ENCODE data around the gene EEIG2. TPM values are rescaled to one million over a fixed set of nuclear protein-coding genes. Genes with fewer than 3 reads are reported as not detected.
"Not testable (repeated sequence)": the region's sequence is repeated elsewhere in the genome, so short reads cannot be mapped to it uniquely, and the experiment has no call there.

EEIG2 gene
- total RNA-seq, 2 donors from 2014 or later: 31.1 to 35.8 TPM

DNA sequence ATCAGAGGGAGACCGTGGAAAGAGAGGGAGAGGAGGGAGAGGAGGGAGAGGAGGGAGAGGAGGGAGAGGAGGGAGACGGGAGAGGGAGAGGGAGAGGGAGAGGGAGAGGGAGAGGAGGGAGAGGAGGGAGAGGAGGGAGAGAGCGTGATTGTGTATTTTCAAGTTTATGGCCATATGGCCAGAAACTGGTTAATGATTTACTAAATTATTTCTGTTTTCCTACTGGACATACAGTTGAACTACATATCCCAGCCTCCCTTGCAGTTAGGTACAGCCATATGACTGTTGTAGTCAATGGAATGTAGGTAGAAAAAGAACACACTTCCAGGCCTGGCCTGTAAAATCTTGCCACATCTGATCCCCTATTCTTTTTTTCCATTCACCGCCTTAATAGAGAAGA is 23.1 kb upstream of the EEIG2 start:
- DNase-seq; intact Hi-C loops (cut with DNase I, micrococcal nuclease): not testable (repeated sequence)
- ATAC-seq: peak; percentile 94

DNA sequence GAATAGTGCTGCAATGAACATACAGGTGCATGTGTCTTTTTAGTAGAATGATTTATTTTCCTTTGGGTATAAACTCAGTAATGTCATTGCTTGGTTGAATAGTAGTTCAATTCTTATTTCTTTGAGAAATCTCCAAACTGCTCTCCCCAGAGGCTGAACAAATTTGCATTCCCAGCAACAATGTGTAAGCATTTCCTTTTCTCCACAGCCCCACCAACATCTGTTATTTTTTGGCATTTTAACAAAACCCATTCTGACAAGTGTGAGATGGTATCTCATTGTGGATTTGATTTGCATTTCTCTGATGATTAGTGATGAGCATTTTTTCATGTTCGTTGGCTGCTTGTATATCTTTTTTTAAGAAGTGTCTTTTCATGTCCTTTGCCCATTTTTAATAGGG is 21.9 kb upstream of the EEIG2 start:
- DNase-seq: no peak

DNA sequence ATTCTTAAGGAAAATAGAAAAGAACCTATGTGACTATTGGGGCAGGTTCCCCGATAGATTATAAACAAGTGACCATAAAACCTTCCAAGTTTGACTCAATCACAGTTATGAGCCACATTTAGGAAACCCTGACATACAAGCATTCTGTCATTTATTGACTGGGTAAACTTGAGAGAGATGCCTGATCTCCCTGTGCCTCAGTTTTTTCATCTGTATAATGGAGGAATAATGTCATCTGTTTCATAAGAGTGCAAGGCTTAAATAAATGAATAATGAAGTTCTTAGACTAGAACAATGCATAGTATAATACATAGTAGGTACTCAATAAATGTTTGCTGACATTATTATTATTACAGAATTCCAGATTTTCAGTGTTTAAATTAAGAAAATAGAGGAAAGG is 18.9 kb upstream of the EEIG2 start:
- intact Hi-C loops (cut with DNase I, micrococcal nuclease): no loop called here
- ATAC-seq (no peak), DNase-seq (no peak)

More for the DNA sequence above, 21.9 kb upstream of the EEIG2 start:
- ATAC-seq: no peak
- intact Hi-C loops (cut with DNase I, micrococcal nuclease): no loop called here

DNA sequence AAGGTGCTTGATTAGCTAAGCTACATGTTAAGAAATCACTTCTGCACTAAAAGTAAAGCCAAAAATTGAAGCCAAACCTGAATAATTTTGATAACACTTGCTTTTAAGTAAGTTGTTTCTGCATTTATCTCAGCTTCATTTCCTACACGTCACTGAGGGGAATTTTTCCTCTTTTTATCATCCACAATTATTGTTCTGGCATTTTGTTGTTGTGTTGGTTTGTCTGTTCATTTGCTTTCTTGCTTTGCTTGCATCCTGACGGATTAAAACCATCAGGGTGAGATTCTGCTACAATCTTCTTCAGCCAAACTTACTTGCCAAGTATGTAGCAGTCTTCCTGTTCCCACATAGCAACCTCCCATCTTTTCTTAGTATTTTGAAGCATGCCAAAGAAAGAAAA is 18.0 kb upstream of the EEIG2 start:
- DNase-seq (no peak), ATAC-seq (no peak)
- intact Hi-C loops (cut with DNase I, micrococcal nuclease): no loop called here

DNA sequence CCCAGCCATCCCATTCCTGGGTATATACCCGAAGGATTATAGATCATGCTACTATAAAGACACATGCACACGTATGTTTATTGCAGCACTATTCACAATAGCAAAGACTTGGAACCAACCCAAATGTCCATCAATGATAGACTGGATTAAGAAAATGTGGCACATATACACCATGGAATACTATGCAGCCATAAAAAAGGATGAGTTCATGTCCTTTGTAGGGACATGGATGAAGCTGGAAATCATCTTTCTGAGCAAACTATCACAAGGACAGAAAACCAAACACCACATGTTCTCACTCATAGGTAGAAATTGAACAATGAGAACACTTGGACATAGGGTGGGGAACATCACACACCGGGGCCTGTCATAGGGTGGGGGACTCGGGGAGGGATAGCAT is 12.4 kb upstream of the EEIG2 start:
- DNase-seq; ATAC-seq; intact Hi-C loops (cut with DNase I, micrococcal nuclease): not testable (repeated sequence)

DNA sequence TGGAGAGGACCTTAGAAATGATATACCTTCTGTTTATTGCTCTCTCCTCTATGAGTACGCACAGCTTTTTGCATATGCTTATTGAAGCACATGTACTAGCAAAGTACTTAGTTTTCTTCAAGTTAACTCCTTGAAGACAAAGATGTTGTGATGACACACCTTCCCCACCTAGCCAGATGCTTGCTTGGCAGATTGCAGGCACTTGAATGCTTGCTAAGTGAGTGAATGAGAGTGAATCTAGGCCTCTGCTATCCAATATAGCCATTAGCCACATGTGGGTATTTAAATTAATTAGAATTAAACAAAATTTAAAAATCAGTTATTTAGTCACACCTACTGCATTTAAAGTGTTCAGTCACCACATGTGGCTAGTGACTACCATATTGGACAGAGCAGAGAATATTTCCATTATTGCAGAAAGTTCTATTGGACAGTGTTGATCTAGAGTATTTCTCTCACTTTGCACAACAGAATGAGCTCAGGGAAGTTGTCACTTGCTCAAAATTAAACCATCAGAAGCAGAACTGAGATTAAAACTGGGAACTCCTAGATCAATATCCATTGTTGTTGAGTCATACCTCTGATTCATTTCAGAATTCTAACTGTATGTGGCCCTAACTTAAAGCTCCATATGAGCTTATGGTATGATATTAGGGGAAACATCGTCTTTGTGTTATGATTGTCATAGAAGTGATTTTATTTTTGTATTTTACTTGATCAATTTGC is 8.6 kb upstream of the EEIG2 start:
- DNase-seq: no peak
- intact Hi-C loops (cut with DNase I, micrococcal nuclease): no loop called here
- no peak for ATAC-seq

DNA sequence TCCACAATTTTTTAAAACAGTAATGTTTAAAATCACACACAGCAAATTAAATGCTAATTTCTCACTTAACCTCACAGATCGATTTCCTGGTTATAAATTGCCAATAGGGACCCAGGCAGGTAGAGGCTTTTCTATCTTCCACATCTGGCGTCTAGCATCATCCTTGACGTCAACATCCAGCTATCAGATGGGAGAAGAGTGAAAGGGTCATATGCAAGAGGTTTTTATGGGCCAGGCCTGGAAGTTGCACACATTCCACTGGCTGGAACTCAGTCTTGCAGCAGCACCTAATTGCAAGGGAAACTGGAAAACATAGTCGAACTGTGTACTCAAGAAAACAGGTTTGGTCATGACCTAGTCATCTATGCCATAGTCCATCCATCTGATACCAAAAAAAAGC is 6.0 kb upstream of the EEIG2 start:
- ATAC-seq: no peak
- intact Hi-C loops (cut with DNase I, micrococcal nuclease): no loop called here
- no peak for DNase-seq

DNA sequence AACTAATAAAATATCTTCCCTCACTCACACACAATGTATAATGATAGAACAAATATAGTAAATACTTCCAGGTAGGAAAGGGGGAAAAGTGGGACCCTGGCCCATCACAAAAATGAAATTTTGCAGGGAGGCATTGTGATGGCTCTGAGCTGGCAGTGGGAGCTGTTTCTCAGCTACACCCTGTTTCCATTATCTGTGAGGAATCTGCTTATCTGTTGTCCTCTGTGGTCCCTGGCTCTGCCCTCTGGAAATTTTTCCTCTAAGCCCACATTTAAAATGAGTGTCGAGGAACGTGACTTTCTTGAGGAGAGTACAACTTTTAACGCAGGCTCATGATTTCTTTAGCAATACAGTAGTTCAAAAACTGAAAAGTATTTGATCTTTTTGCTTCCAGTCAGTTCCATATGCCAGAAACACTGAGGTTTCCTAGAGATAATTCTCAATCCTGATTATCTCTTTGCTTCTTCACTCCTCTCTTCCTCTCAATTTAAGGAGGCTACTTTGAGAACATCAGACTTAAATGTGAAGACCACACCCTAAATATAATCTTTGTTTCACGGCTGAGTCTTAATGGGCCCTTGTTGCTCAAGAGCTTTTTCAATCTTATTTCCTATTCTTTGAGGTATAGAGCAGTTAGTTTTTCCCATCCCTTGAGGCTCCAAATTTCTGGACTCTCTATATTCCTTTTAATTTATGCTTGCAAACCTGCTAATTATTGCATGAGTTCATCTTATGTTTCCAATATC is 5.0 kb upstream of the EEIG2 start:
- intact Hi-C loops (cut with DNase I, micrococcal nuclease): no loop called here
- no peak for DNase-seq
- no peak for ATAC-seq

DNA sequence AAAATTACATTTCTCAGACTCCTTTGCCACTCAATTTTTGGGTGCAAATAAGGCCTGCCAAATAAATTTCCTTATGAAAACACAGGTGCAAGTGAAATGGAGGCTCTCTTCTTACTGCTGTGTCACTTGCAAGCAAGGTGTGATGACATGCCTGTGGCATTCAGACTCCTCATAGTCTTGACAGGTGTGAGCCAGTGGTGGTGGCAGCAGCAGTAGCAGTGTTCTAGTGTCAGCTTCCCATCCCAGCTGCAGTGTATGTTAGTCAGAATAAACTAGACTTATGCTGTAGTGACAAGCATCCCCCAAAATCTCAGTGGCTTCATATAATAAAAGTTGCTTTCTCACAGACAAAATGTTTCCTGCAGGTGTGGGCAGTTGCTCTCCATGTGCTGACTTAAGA is 3.8 kb upstream of the EEIG2 start:
- intact Hi-C loops (cut with DNase I, micrococcal nuclease): no loop called here
- no peak for DNase-seq
- no peak for ATAC-seq

DNA sequence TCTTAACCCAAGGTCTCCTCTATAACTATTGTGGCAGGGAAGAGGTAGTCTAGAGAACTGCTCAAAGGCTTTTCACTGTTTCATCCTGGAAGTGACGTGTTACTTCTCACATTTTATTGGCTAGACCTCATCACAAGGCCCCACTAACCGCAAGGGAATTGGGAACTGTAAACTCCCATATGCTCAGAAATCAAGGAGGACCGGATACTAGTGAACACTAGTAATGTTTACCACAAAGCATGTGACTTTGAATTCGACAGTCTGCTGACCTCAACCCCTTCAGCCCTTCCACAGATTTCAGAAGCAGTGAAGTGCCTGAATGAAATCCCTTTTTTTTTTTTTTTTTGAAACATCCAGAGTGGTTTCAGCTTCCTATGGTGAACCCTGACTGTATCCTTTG is 3.4 kb upstream of the EEIG2 start:
- DNase-seq (no peak), ATAC-seq (no peak)
- intact Hi-C loops (cut with DNase I, micrococcal nuclease): no loop called here

DNA sequence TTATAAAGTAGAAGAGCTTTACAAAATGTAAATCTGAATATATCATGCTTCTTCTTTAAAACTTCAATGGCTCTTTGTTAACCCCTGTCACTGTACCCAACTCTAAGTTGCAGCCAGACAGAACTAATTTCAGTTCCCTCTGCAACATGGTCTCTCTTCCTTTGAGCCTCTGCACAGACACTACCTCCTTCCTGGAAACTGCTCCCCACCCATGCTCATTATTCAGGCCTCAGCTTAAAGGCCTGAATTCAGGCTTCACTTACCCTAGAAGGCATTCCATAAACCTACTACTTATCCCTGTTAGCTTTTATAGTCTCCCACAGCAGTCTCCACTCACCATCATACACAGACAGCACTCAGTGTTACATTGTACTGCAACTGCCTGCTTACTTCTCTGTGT is 2.6 kb upstream of the EEIG2 start:
- DNase-seq (no peak), ATAC-seq (no peak)
- intact Hi-C loops (cut with DNase I, micrococcal nuclease): no loop called here

DNA sequence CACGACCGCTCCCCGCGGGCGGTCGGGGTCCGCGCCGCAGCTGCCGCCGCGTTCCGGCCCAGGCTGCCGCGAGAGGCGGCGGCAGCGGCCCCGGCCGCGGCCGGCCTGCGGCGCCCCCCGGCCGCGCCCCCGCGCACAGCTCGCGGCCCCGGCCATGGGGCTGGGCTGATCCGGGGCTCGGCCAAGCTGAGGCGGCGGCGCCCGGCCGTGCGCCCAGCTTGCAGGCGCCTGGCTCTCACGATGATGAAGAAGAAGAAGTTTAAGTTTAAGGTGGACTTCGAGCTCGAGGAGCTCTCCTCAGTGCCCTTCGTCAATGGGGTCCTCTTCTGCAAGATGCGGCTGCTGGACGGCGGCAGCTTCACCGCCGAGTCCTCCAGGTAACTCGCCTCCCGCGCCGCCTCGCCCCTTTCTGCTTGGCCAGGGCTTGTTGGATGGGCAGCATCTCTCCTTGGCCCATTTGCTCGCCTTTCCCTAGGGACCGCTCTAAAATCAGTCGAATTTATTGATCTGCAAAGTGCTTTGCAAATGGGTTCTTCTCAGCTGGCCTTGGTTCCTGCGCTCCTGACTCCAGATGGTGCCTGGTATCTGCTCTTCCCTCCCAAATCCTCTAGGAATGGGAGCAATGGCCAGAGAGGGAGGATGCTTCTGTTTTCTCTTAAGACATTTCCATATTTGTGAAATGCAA is 431 bp downstream of the EEIG2 start:
- intact Hi-C loops (cut with DNase I, micrococcal nuclease): loop anchor here in 1 of 2 donors (2.0 kb wide), 1 partner anchor 48 kb away; no protein-coding TSS in a partner anchor
- ATAC-seq: peak; percentile 38
- peak; percentile 39 to 68 for DNase-seq

DNA sequence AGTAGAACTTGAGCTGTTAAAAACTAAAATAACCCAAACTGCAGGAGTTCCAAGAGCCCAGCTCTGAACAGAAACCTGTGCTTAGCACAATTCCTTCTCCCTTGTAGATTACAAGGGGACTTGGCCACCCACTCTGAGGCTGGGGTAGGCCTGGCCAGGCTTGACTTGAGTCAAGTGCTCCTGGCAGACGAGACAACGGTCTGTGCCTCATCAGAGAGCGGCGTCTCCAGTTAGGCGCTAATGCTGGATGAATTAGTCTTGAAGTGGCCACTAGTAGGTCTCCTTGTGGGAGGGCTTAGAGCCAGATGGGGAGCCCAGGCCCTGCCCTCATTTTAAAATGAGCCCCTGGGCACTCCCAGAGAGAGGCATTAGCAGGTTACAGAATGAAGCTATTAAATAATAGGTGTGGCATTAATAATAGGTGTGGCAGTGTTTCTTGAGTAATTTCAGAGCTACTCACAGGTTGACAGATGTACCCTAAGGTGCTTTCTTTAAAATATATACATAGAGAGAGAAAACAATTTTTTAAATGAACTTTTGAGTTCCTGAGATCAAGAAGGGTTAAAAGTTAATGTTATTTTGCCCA is 1.1 kb downstream of the EEIG2 start:
- intact Hi-C loops (cut with DNase I, micrococcal nuclease): loop anchor here in 1 of 2 donors (2.0 kb wide), 1 partner anchor 48 kb away; no protein-coding TSS in a partner anchor
- DNase-seq (peak; percentile 71 to 75), ATAC-seq (peak; percentile 53)

DNA sequence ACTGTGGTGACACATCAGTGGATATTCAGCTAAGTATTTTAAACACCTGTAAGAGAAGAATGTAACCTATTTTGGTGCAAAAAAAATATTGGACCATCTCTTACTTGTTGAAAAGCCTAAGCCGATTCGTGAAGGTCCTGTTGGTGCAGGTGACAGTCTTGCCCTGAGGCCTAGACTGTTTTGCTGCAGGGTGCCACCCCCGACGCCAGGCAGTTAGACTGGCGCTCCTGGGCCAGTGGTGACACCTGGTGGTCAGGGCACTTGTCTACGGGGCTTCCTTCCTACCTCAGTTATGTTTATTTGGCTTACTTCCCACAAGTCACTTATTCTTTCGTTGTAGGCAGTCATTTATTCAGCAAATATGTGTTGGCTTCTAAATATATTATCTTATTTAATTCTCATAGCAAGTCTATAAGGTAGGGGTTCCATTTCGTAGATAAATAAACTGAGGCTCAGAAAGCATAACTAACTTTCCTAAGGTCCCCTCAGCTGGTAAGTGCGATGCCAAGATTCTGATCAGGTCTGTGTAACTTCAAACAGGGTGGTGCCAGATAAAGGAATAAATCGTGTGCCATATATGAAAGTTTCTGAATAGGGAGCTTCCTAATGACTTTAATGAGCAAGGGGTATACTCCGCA is 1.9 kb downstream of the EEIG2 start:
- intact Hi-C loops (cut with DNase I, micrococcal nuclease): loop anchor here in 1 of 2 donors (2.0 kb wide), 1 partner anchor 49 kb away; no protein-coding TSS in a partner anchor
- peak; percentile 79 for ATAC-seq

DNA sequence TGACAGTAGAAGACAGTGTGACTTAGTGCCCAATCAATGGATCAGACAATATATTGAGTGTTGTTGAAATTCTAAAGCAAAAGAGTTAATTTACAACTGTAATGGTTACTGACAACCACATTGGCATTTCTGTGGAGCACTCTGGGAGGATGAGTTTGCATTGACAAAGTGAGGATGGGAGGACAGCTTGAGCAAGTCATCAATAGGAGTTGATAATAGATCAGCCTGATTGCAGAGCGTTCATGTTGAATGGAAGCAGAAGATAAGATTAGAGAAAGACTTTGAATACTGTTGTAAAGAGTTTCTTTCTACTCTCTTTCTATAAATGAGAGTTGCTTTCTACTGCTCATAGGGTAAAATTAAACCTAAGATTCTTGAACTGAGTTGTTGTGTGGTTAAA is 3.9 kb downstream of the EEIG2 start:
- DNase-seq: no peak
- ATAC-seq: no peak
- intact Hi-C loops (cut with DNase I, micrococcal nuclease): no loop called here

More for the DNA sequence above, 1.9 kb downstream of the EEIG2 start:
- peak; percentile 88 to 91 for DNase-seq

DNA sequence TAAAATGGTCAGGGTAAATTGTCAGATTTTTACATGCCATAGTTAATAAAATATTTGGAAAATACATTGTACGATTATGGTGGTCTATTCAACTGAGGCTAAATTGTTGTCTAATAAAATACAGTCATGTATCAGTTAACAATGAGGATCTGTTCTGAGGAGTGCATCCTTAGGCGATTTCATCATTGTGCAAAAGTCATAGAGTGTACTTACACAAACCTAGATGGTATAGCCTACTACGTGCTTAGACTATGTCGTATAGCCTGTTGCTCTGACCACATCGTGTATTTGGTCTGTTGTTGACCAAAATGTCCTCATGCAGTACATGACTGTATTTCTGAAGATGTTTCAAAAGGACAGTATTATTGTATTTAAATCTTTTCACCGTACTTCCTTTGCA is 5.2 kb downstream of the EEIG2 start:
- no peak for DNase-seq
- ATAC-seq: no peak
- intact Hi-C loops (cut with DNase I, micrococcal nuclease): no loop called here

DNA sequence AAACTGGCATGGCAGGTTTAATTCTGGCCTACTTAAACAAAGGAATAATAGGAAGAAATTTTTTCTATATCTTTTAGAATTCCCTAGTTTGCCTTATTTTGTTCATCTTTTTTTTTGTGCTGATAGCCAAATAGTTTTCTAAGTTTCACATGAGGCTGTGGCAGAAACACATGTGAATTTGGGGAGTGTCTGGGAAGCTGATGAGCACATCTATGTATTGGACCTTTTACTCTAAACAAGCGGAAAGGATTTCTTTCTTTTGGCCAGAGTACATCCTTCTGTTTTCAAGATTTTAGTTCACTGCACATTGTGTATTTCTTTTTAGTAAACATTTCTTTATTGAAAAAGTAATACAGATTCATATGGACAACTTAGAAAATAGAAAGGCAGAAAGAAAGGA is 5.6 kb downstream of the EEIG2 start:
- no peak for DNase-seq
- ATAC-seq: no peak
- intact Hi-C loops (cut with DNase I, micrococcal nuclease): no loop called here

DNA sequence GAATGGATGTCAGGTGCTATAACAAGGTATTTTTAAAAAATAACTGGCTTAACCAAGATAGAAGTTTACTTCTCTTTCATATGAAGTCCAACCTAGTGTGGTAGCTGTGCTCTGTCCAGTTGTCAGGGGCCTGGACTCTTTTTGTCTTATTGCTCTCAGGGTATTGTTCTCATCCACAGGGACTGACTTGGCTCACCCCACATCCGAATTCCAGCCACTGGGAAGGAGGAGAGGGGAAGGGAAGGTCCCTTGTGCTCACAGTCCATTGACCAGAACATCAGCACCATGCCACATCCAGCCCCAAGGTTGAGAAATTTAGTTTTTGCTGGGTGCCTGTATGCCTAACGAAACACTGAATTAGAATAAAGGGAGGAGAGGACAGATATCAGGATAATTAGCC is 8.7 kb downstream of the EEIG2 start:
- DNase-seq (no peak), ATAC-seq (no peak)
- intact Hi-C loops (cut with DNase I, micrococcal nuclease): no loop called here

Measured in left colon (tissue), 2 donors.